GM18511 (cell line): ENCODE data around the gene HDAC1.
"Not testable (repeated sequence)": the region's sequence is repeated elsewhere in the genome, so short reads cannot be mapped to it uniquely, and the experiment has no call there.

Experiments
- ATAC-seq: cut with Tn5 transposase; IDR thresholded peaks from one replicate; pipeline ENCODE4 v1.9.1; 2021; ENCODE audit warnings: mild to moderate bottlenecking, moderate library complexity; ENCODE audit not compliant: unreplicated experiment

Gene HDAC1

GRCh38 chr1:32273391-32274208, 18.3 kb upstream of the HDAC1 start:
- ATAC-seq: no peak

GRCh38 chr1:32274646-32275340, 17.1 kb upstream of the HDAC1 start:
- no peak for ATAC-seq

GRCh38 chr1:32275424-32275823, 16.5 kb upstream of the HDAC1 start:
- no peak for ATAC-seq

GRCh38 chr1:32276032-32276782, 15.7 kb upstream of the HDAC1 start:
- ATAC-seq: no peak

- not testable (repeated sequence) for ATAC-seq
Observed at GRCh38 chr1:32284777-32285176, 7.1 kb upstream of the HDAC1 start.

- no peak for ATAC-seq
Observed at GRCh38 chr1:32285658-32286057, 6.2 kb upstream of the HDAC1 start.

- ATAC-seq: no peak
Observed at GRCh38 chr1:32286763-32287162, 5.1 kb upstream of the HDAC1 start.

GRCh38 chr1:32289256-32289655, 2.6 kb upstream of the HDAC1 start:
- no peak for ATAC-seq

- no peak for ATAC-seq
Observed at GRCh38 chr1:32291145-32291707, 657 bp upstream of the HDAC1 start.

GRCh38 chr1:32298211-32298610, 6.3 kb downstream of the HDAC1 start:
- not testable (repeated sequence) for ATAC-seq

- ATAC-seq: no peak
Observed at GRCh38 chr1:32299327-32299726, 7.4 kb downstream of the HDAC1 start.

GRCh38 chr1:32303358-32303757, 11.5 kb downstream of the HDAC1 start:
- ATAC-seq: no peak

GRCh38 chr1:32303997-32304622, 12.2 kb downstream of the HDAC1 start:
- no peak for ATAC-seq

- no peak for ATAC-seq
Observed at GRCh38 chr1:32305310-32305709, 13.4 kb downstream of the HDAC1 start.

- ATAC-seq: no peak
Observed at GRCh38 chr1:32307324-32307723, 15.4 kb downstream of the HDAC1 start.

- ATAC-seq: no peak
Observed at GRCh38 chr1:32309960-32310359, 18.1 kb downstream of the HDAC1 start.

- ATAC-seq: no peak
Observed at GRCh38 chr1:32311709-32312393, 20.0 kb downstream of the HDAC1 start.

- peak; percentile 39 for ATAC-seq
Observed at GRCh38 chr1:32316903-32317277, 25.0 kb downstream of the HDAC1 start.

- ATAC-seq: no peak
Observed at GRCh38 chr1:32318127-32318869, 26.4 kb downstream of the HDAC1 start.
